T-helper 17 cell (primary cell): ENCODE results near the gene JAZF1. TPM values are rescaled to one million over a fixed set of nuclear protein-coding genes. Genes with fewer than 3 reads are reported as not detected.
A peak's percentile ranks its signal among the peaks of the same experiment; 100 is the strongest.

Experiments used
- ATAC-seq: fragments of 150-1000 bp; cut with Tn5 transposase; 2 replicates; pipeline ENCODE4 v1.10.0; 2021; ENCODE audit warnings: mild to moderate bottlenecking, moderate library complexity
- DNase-seq, 3 donors: peaks; one replicate each; pipeline versions ENCODE4 v3.0.0 to v3.0.0-alpha.2; 2020 to 2021
- H3K9me3 ChIP-seq: one replicate; pipeline ENCODE4 v1.7.0; 2013; ENCODE audit warnings: low read length, mild to moderate bottlenecking; ENCODE audit not compliant: control insufficient read depth, poor library complexity, severe bottlenecking
- H3K27ac Mint-ChIP-seq: one replicate; pipeline ENCODE4 v1.8.0; 2022; ENCODE audit warnings: mild to moderate bottlenecking, moderate library complexity, mixed read lengths
- H3K27me3 Mint-ChIP-seq: one replicate; pipeline ENCODE4 v1.8.0; 2022; ENCODE audit warnings: mixed read lengths
- H3K36me3 Mint-ChIP-seq: one replicate; pipeline ENCODE4 v1.8.0; 2022; ENCODE audit warnings: low read depth, mixed read lengths
- H3K4me1 Mint-ChIP-seq: one replicate; pipeline ENCODE4 v1.8.0; 2022; ENCODE audit warnings: mild to moderate bottlenecking, mixed read lengths
- H3K4me3 Mint-ChIP-seq: one replicate; pipeline ENCODE4 v1.8.0; 2022; ENCODE audit warnings: mild to moderate bottlenecking, moderate library complexity, mixed read lengths
- total RNA-seq, 4 donors: library from RNA in 2 of 4; stranded (reverse) in 2 of 4; gene quantifications; one replicate each; pipeline ENCODE4 v1.2.3 and lab custom pipeline; 2022 to 2026

JAZF1 gene
- total RNA-seq, 2 donors from 2014 or later: 12.4 to 13.4 TPM

GRCh38 chr7:27918503-27918902, 262.1 kb downstream of the JAZF1 start:
- Mint-ChIP-seq H3K27me3 (no peaks in the 10 kb centered on the region), H3K4me1 (peaks cover 4% of the 10 kb centered on the region), H3K4me3 (no peak overlapping the region), H3K36me3 (no peaks in the 10 kb centered on the region), H3K27ac (no peak overlapping the region)
- no peak for ATAC-seq
- no peak for DNase-seq
- no peaks in the 10 kb centered on the region for H3K9me3 ChIP-seq

GRCh38 chr7:27917774-27918314, 262.8 kb downstream of the JAZF1 start:
- Mint-ChIP-seq H3K4me1 (peaks cover 3% of the 10 kb centered on the region), H3K27ac (no peak overlapping the region), H3K36me3 (no peaks in the 10 kb centered on the region), H3K27me3 (no peaks in the 10 kb centered on the region), H3K4me3 (no peak overlapping the region)
- DNase-seq (no peak), ATAC-seq (no peak)
- H3K9me3 ChIP-seq: no peaks in the 10 kb centered on the region

GRCh38 chr7:27917119-27917518, 263.5 kb downstream of the JAZF1 start:
- H3K4me1 Mint-ChIP-seq: peaks cover 3% of the 10 kb centered on the region
- H3K9me3 ChIP-seq: no peaks in the 10 kb centered on the region
- ATAC-seq (no peak), DNase-seq (no peak)
- no peaks in the 10 kb centered on the region for H3K27me3 Mint-ChIP-seq
- no peak overlapping the region for H3K4me3 Mint-ChIP-seq
- H3K36me3 Mint-ChIP-seq: no peaks in the 10 kb centered on the region
- no peak overlapping the region for H3K27ac Mint-ChIP-seq

- Mint-ChIP-seq H3K4me1 (peaks cover 3% of the 10 kb centered on the region), H3K27me3 (no peaks in the 10 kb centered on the region), H3K36me3 (no peaks in the 10 kb centered on the region), H3K4me3 (no peak overlapping the region), H3K27ac (no peak overlapping the region)
- DNase-seq: no peak
- ATAC-seq: no peak
- H3K9me3 ChIP-seq: no peaks in the 10 kb centered on the region
Observed at GRCh38 chr7:27916372-27916771, 264.2 kb downstream of the JAZF1 start.

- ATAC-seq (no peak), DNase-seq (no peak)
- H3K36me3 Mint-ChIP-seq: no peaks in the 10 kb centered on the region
- H3K27ac Mint-ChIP-seq: no peak overlapping the region
- no peaks in the 10 kb centered on the region for H3K27me3 Mint-ChIP-seq
- no peaks in the 10 kb centered on the region for H3K9me3 ChIP-seq
- H3K4me3 Mint-ChIP-seq: no peak overlapping the region
- H3K4me1 Mint-ChIP-seq: peaks cover 3% of the 10 kb centered on the region
Observed at GRCh38 chr7:27914409-27914808, 266.2 kb downstream of the JAZF1 start.

- H3K9me3 ChIP-seq: no peaks in the 10 kb centered on the region
- ATAC-seq (no peak), DNase-seq (no peak)
- H3K27ac Mint-ChIP-seq: no peak overlapping the region
- no peaks in the 10 kb centered on the region for H3K36me3 Mint-ChIP-seq
- H3K27me3 Mint-ChIP-seq: no peaks in the 10 kb centered on the region
- no peak overlapping the region for H3K4me3 Mint-ChIP-seq
- H3K4me1 Mint-ChIP-seq: peaks cover 3% of the 10 kb centered on the region
Observed at GRCh38 chr7:27912751-27913150, 267.8 kb downstream of the JAZF1 start.

GRCh38 chr7:27911920-27912319, 268.7 kb downstream of the JAZF1 start:
- no peaks in the 10 kb centered on the region for H3K27me3 Mint-ChIP-seq
- H3K4me1 Mint-ChIP-seq: peaks cover 3% of the 10 kb centered on the region
- DNase-seq: no peak
- H3K4me3 Mint-ChIP-seq: no peak overlapping the region
- H3K36me3 Mint-ChIP-seq: no peaks in the 10 kb centered on the region
- no peaks in the 10 kb centered on the region for H3K9me3 ChIP-seq
- ATAC-seq: no peak
- no peak overlapping the region for H3K27ac Mint-ChIP-seq

GRCh38 chr7:27910326-27910725, 270.3 kb downstream of the JAZF1 start:
- peaks cover 5% of the 10 kb centered on the region for H3K4me1 Mint-ChIP-seq
- no peak for ATAC-seq

GRCh38 chr7:27908534-27909165, 271.9 kb downstream of the JAZF1 start:
- no peaks in the 10 kb centered on the region for H3K27me3 Mint-ChIP-seq
- peaks cover 3% of the 10 kb centered on the region for H3K4me1 Mint-ChIP-seq
- DNase-seq (no peak), ATAC-seq (no peak)
- no peaks in the 10 kb centered on the region for H3K9me3 ChIP-seq
- H3K36me3 Mint-ChIP-seq: no peaks in the 10 kb centered on the region
- no peak overlapping the region for H3K27ac Mint-ChIP-seq
- H3K4me3 Mint-ChIP-seq: no peak overlapping the region

More at GRCh38 chr7:27910326-27910725, 270.3 kb downstream of the JAZF1 start:
- H3K9me3 ChIP-seq: no peaks in the 10 kb centered on the region
- no peaks in the 10 kb centered on the region for H3K27me3 Mint-ChIP-seq
- DNase-seq: no peak
- no peak overlapping the region for H3K4me3 Mint-ChIP-seq
- no peaks in the 10 kb centered on the region for H3K36me3 Mint-ChIP-seq
- no peak overlapping the region for H3K27ac Mint-ChIP-seq

- H3K36me3 Mint-ChIP-seq: no peaks in the 10 kb centered on the region
- no peak overlapping the region for H3K27ac Mint-ChIP-seq
Observed at GRCh38 chr7:27906385-27907091, 274.1 kb downstream of the JAZF1 start.

GRCh38 chr7:27905951-27906350, 274.6 kb downstream of the JAZF1 start:
- H3K9me3 ChIP-seq: no peaks in the 10 kb centered on the region
- Mint-ChIP-seq H3K4me3 (no peak overlapping the region), H3K27me3 (no peaks in the 10 kb centered on the region), H3K27ac (no peak overlapping the region), H3K36me3 (no peaks in the 10 kb centered on the region), H3K4me1 (peaks cover 4% of the 10 kb centered on the region)
- ATAC-seq (no peak), DNase-seq (no peak)

More at GRCh38 chr7:27906385-27907091, 274.1 kb downstream of the JAZF1 start:
- no peaks in the 10 kb centered on the region for H3K27me3 Mint-ChIP-seq
- H3K4me1 Mint-ChIP-seq: peaks cover 4% of the 10 kb centered on the region
- no peak overlapping the region for H3K4me3 Mint-ChIP-seq
- H3K9me3 ChIP-seq: no peaks in the 10 kb centered on the region
- ATAC-seq: no peak
- no peak for DNase-seq

GRCh38 chr7:27901028-27901760, 279.4 kb downstream of the JAZF1 start:
- DNase-seq (no peak), ATAC-seq (peak; percentile 74)
- Mint-ChIP-seq H3K27me3 (no peaks in the 10 kb centered on the region), H3K36me3 (no peaks in the 10 kb centered on the region), H3K4me1 (peaks cover 19% of the 10 kb centered on the region), H3K4me3 (peak overlapping the region; percentile 43), H3K27ac (peak overlapping the region; percentile 76)
- no peaks in the 10 kb centered on the region for H3K9me3 ChIP-seq

- H3K9me3 ChIP-seq: no peaks in the 10 kb centered on the region
- no peak overlapping the region for H3K4me3 Mint-ChIP-seq
- H3K27ac Mint-ChIP-seq: no peak overlapping the region
- no peaks in the 10 kb centered on the region for H3K27me3 Mint-ChIP-seq
- H3K4me1 Mint-ChIP-seq: peaks cover 26% of the 10 kb centered on the region
- H3K36me3 Mint-ChIP-seq: no peaks in the 10 kb centered on the region
- DNase-seq (no peak), ATAC-seq (no peak)
Observed at GRCh38 chr7:27900006-27900405, 280.6 kb downstream of the JAZF1 start.
